Immature natural killer cell (primary cell): ENCODE data around the gene ZFP36L1. TPM values are rescaled to one million over a fixed set of nuclear protein-coding genes. Genes with fewer than 3 reads are reported as not detected.

Source experiments
- DNase-seq, 3 donors: peaks; one replicate each; pipeline ENCODE4 v3.0.0; 2022; ENCODE audit warnings: mixed read lengths in 1 of 3
- H3K27ac Mint-ChIP-seq, 6 donors: one replicate each; pipeline ENCODE4 v1.8.0; 2020; ENCODE audit warnings: mixed read lengths in 6 of 6, mild to moderate bottlenecking in 5 of 6, inconsistent platforms in 4 of 6, moderate library complexity in 3 of 6
- H3K27me3 Mint-ChIP-seq, 3 donors: one replicate each; pipeline ENCODE4 v1.8.0; 2020 to 2021; ENCODE audit warnings: low read depth in 3 of 3, mild to moderate bottlenecking in 3 of 3, mixed read lengths in 3 of 3, moderate library complexity in 3 of 3, inconsistent platforms in 1 of 3
- H3K36me3 Mint-ChIP-seq, 3 donors: one replicate each; pipeline ENCODE4 v1.8.0; 2020; ENCODE audit warnings: mixed read lengths in 3 of 3, inconsistent platforms in 2 of 3, mild to moderate bottlenecking in 2 of 3
- H3K4me1 Mint-ChIP-seq, 2 donors: one replicate each; pipeline ENCODE4 v1.8.0; 2020; ENCODE audit warnings: inconsistent platforms in 2 of 2, mild to moderate bottlenecking in 2 of 2, mixed read lengths in 2 of 2, moderate library complexity in 1 of 2
- H3K4me3 Mint-ChIP-seq, 5 donors: one replicate each; pipeline ENCODE4 v1.8.0; 2020; ENCODE audit warnings: mild to moderate bottlenecking in 5 of 5, mixed read lengths in 5 of 5, inconsistent platforms in 3 of 5, moderate library complexity in 3 of 5
- H3K9me3 Mint-ChIP-seq, 6 donors: one replicate each; pipeline ENCODE4 v1.8.0; 2020; ENCODE audit warnings: mild to moderate bottlenecking in 6 of 6, mixed read lengths in 6 of 6, inconsistent platforms in 4 of 6, moderate library complexity in 3 of 6
- polyA plus RNA-seq, 3 donors: library from polyadenylated mRNA; unstranded; fragments of 300-500 nt; fragmentation: Illumina TruSeq; gene quantifications; one replicate each; pipeline ENCODE4 v1.2.3, GENCODE V29; 2021

ZFP36L1 gene
- polyA plus RNA-seq, 3 donors from 2014 or later = 36.6 to 126 (median 61.8) TPM

DNA sequence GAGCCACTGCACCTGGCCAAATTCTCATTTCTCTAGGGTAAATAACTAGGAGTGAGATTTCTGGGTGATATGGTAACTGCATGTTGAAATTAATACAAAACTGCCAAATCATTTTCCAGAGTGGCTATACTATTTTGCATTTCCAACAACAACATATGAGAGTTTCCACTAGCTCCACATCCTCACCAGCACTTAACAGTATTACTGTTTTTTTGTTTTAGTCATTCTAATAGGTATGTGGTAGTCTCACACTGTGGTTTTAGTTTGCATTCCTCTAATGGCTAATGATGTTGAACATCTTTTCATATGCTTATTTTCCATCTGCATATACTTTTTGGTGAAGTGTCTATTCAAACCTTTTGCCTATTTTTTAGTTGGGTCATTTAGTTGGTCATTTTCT is 5.8 kb upstream of the ZFP36L1 start:
- peaks cover 19 to 31% (median 30%) of the 10 kb centered on the region in 3 donors for H3K27me3 Mint-ChIP-seq
- peak overlapping the region in 5 of 6 donors; percentile 50 to 96 (median 56) for H3K27ac Mint-ChIP-seq
- H3K4me3 Mint-ChIP-seq = no peak overlapping the region
- H3K4me1 Mint-ChIP-seq = peaks cover 41 to 52% of the 10 kb centered on the region in 2 donors
- H3K36me3 Mint-ChIP-seq = peaks cover 7 to 12% (median 10%) of the 10 kb centered on the region in 3 donors
- H3K9me3 Mint-ChIP-seq = peaks cover 2 to 10% (median 10%) of the 10 kb centered on the region in 6 donors
- DNase-seq = no peak

DNA sequence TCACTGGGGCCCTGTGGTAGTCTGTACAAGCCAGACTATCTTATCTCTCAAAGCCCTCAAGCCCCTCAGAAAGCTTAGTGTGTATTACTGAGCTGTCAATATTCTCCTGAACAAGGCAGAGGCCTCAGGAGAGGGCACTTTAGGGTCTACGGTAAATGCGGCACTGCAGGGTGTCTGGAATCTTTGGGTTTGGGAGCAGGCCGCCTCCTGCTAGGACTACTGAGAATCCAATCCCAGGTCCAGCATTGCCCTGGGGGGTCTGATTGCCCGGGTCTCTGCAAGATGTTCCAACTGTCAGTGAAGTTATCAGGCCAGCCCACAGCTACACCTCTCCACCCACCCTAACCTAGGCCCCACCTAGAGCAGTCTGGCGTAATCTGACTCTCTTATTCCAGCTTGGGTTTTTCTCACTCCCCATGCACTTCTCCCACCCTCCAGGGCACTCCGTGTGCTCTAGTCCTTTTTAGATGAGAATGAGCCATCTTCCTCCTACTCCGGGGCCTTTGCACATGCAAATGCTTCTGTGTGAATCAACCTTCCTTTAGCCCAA is 4.3 kb upstream of the ZFP36L1 start:
- H3K4me3 Mint-ChIP-seq = peak overlapping the region; percentile 31 to 95 (median 93)
- H3K27ac Mint-ChIP-seq = peak overlapping the region; percentile 96 to 100 (median 100)
- peaks cover 41 to 56% of the 10 kb centered on the region in 2 donors for H3K4me1 Mint-ChIP-seq
- no peak for DNase-seq
- H3K9me3 Mint-ChIP-seq = peaks cover 2 to 10% (median 8%) of the 10 kb centered on the region in 6 donors
- H3K27me3 Mint-ChIP-seq = peaks cover 34 to 43% (median 43%) of the 10 kb centered on the region in 3 donors
- peaks cover 7 to 9% (median 7%) of the 10 kb centered on the region in 3 donors for H3K36me3 Mint-ChIP-seq

DNA sequence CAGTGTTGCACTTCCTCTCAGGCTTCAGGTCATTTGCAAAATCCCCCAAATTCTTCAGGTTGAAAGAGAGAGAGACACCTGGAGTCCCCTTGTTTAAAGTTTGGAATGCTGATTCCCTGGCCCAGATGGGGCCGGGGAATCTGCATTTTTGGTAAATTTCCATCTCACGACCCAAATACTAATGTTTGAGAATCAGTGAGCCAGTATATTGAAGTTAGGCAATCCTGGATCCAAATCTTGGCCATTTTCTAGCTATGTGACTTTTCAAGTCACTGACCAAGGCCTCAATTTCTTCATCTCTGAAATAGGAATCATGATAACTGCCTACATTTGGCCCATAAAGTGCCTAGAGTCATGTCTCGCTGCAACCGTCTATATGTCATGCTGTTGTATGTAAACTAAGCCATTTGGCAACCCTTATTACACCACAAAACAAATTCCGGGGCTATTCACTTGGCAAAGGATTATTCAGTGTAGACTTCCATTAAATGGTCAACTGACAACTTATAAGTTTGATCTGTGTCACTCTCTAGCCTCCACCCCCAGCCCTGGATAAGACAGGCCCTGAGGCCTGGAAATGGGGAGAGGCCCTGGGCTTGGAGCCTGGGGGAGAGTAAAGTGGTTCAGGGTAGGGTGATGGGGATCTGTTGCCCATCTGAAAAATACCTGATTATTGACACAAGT is 3.7 kb upstream of the ZFP36L1 start:
- H3K4me3 Mint-ChIP-seq = peak overlapping the region; percentile 91 to 98 (median 94)
- DNase-seq = no peak
- peak overlapping the region; percentile 96 to 100 (median 100) for H3K27ac Mint-ChIP-seq
- H3K27me3 Mint-ChIP-seq = peaks cover 35 to 43% (median 43%) of the 10 kb centered on the region in 3 donors
- peaks cover 0 to 4% (median 2%) of the 10 kb centered on the region in 6 donors for H3K9me3 Mint-ChIP-seq
- peaks cover 38 to 50% of the 10 kb centered on the region in 2 donors for H3K4me1 Mint-ChIP-seq
- peaks cover 1 to 4% (median 2%) of the 10 kb centered on the region in 3 donors for H3K36me3 Mint-ChIP-seq

DNA sequence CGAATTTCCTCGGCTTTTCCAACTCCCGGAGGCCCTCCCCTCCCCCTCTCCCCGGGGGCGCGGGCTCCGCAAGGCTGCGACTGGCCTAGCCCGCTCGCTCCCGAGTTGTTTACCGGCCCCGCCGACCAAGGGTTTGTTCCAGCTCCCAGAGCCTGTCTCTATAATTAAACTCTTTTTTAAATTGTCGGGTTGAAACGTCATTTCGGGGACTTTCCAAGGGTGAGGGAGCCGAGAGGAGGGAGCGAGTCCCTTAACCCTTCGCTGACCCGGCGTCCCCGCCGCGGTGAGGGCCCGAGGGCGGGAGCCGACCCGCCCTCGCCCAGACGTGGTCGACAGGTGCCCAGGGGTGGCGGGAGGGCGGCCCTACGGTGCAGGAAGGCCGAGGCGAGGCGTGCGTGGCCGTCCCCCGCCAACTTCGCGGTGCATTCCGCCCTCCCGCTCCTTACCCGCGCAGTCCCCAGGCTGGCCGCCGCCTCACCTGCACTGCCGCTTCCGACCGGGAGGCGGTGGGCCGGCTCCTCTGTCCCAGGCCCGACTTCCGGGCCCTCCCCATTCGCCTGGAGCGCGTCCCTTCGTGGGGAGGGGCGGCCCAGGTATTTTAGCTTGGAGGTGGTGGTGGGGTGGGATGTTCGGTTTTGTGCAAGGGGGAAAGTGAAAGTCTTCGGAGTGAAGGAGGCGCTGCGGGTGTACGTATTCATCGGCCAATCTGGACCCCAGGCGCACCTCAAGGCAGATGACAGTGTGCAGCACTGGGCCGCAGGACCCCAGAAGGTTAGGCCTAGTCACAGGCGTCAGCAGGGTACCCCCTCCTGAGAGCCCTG is 2.9 kb upstream of the ZFP36L1 start:
- H3K27me3 Mint-ChIP-seq = peaks cover 37 to 43% (median 43%) of the 10 kb centered on the region in 3 donors
- H3K4me3 Mint-ChIP-seq = peak overlapping the region; percentile 91 to 98 (median 94)
- H3K9me3 Mint-ChIP-seq = no peaks in the 10 kb centered on the region
- H3K27ac Mint-ChIP-seq = peak overlapping the region; percentile 98 to 100 (median 100)
- peaks cover 38 to 49% of the 10 kb centered on the region in 2 donors for H3K4me1 Mint-ChIP-seq
- DNase-seq = peak; percentile 84 to 86 (median 85)
- peaks cover 3 to 9% (median 7%) of the 10 kb centered on the region in 3 donors for H3K36me3 Mint-ChIP-seq

DNA sequence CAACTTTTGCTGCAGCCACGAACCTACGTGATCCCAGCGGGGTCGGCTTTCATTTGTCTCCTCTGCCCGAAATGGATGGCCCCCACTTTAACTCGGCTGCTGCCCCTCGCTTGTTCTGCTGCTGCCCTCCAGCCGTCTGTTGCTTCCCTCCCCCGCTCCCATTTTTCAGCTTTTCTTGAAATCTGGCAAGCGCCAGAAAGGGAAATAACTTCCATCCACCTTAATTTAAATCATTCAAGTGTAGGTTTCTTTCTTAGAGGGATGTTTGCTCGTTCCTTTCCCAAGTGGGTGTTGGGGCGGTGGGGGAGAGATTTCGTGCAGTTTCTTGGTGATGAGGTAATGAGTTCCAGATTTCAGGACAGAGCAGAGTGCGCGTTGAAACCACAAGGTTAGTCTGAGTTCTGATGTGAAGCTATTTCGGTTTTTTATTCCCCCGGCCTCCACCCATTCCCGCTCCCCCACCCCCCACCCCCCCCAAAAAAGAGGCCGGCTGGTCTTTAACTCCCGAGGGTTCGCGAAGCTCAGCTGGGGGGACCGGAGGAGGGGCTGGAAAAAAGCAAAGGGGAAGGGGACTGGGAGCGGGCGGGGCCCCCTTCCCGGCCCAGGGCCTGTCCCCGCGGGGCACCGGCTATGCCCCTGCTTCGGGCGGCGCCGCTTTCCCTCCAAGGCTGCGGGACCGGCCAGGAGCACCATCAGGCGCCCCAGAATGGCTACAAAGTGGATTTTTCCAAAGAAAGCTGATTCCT is 2.2 kb upstream of the ZFP36L1 start:
- no peaks in the 10 kb centered on the region for H3K9me3 Mint-ChIP-seq
- DNase-seq = no peak
- peaks cover 37 to 47% (median 46%) of the 10 kb centered on the region in 3 donors for H3K27me3 Mint-ChIP-seq
- peaks cover 11 to 16% (median 12%) of the 10 kb centered on the region in 3 donors for H3K36me3 Mint-ChIP-seq
- H3K4me3 Mint-ChIP-seq = peak overlapping the region; percentile 91 to 98 (median 94)
- peaks cover 41 to 49% of the 10 kb centered on the region in 2 donors for H3K4me1 Mint-ChIP-seq
- H3K27ac Mint-ChIP-seq = peak overlapping the region; percentile 98 to 100 (median 100)

DNA sequence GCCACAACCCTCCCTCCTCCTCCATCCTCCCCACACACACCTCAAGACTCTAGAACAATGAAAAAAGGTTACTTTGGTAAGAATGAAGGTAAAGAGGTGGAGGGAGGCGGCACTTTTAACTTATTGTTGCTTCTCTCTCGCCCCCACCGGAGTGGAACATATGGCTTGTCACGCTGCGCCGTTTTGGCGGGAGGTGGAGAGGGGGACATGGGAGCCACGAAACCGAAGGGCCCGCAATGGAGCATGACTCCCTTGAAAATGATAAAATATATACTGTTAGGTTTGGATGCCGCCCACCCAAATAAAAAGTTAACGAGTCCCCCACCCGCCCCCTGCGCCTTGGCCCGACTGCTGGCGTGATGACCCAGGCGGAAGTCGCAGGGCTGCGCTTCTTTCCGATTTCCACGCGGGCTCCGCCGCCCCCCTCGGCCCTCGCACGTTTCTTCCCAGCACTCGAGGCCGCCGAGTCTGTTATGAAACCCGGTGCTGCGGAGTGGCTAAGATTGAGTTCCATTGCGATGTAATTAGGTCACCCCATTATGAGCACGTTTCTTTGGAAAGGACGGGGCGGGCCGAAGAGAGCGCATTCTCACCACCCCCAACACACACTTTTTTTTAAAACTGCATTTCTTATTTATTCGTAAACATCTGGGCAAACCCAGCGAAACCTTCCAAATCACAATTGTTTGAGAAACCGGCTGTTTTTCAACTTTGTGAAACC is 1.4 kb upstream of the ZFP36L1 start:
- Mint-ChIP-seq H3K36me3 (peaks cover 18 to 23% (median 18%) of the 10 kb centered on the region in 3 donors), H3K27me3 (peaks cover 37 to 51% (median 45%) of the 10 kb centered on the region in 3 donors), H3K9me3 (no peaks in the 10 kb centered on the region), H3K27ac (peak overlapping the region; percentile 98 to 100 (median 100)), H3K4me1 (peaks cover 48 to 56% of the 10 kb centered on the region in 2 donors), H3K4me3 (peak overlapping the region; percentile 91 to 98 (median 94))
- DNase-seq = peak; percentile 87 to 89 (median 88)

DNA sequence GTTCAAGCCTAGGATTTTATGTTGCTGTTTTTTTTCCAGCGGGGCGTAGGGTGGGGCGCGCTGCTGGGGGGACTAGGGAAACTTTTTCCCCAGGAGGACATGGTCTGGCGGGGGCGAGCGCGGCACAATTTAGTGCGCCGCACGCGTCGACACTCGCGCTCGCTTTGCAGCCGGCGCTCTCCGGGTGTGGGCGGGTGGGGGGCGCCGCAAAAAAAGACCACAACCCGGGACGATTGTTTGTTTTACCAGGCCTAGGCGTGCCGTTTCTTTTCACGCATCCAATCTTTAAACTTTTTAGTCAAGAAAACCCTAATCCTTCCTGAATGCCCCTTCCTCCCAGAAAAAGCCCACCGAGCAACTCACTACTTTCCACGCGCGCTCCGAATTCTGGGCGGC is 865 bp upstream of the ZFP36L1 start:
- H3K27me3 Mint-ChIP-seq = peaks cover 37 to 56% (median 49%) of the 10 kb centered on the region in 3 donors
- H3K36me3 Mint-ChIP-seq = peaks cover 24 to 29% (median 24%) of the 10 kb centered on the region in 3 donors
- no peak for DNase-seq
- peak overlapping the region; percentile 91 to 98 (median 94) for H3K4me3 Mint-ChIP-seq
- H3K4me1 Mint-ChIP-seq = peaks cover 51 to 61% of the 10 kb centered on the region in 2 donors
- H3K9me3 Mint-ChIP-seq = no peaks in the 10 kb centered on the region
- peak overlapping the region; percentile 98 to 100 (median 100) for H3K27ac Mint-ChIP-seq

DNA sequence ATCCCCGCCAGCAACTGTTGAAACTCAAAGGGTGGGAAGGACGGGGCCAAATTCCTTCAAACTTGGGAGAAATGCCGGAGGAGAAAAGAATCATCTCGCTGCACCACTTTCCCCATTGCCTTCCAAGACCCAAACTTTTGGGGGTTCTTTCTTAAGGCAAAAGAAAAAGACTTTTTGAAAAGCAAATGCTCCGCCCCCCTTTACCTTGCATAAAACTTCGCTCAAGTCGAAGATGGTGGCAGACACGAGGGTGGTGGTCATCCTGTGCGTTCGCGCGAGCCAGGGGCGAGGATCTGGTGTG is 239 bp downstream of the ZFP36L1 start:
- H3K4me3 Mint-ChIP-seq = peak overlapping the region; percentile 91 to 98 (median 94)
- H3K4me1 Mint-ChIP-seq = peaks cover 57 to 67% of the 10 kb centered on the region in 2 donors

DNA sequence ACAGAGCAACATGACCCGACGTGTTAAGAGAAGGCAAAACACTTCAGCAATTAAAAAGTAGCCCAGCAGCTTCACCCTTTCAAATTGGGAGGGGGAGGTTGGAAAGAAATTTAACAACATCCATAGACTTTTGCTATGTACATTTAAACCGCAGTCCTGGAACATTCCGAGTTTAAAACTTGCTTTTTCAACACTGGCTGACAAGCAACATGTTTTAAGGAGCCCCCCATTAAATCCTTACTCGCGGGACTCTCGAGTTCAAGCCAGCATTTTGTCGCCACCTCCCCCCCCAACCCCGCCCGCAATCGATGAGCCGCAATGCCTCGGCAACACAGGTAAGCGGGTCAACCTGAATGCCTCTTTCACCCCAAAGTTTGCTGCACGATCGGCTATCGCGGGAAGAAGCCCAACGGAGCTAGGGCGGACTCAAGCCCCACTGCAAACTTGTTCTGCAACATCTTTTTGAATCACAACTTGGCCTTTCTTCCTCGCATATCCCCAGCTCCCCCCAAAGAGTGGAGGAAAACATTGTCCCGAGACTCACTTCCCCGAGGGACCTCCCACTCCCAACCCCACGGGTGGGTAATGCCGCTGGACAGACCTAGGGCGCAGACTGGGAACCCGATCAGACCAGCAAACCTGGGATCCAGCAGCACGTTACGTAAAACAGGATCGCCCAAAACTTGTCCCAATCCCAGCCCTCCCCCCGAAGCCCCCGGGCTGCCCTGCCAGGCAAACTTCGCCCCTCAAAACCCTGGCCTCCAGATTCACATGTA is 777 bp downstream of the ZFP36L1 start:
- Mint-ChIP-seq H3K4me1 (peaks cover 57 to 68% of the 10 kb centered on the region in 2 donors), H3K27me3 (peaks cover 37 to 53% (median 52%) of the 10 kb centered on the region in 3 donors), H3K27ac (peak overlapping the region; percentile 97 to 100 (median 100)), H3K4me3 (peak overlapping the region; percentile 91 to 98 (median 94)), H3K9me3 (no peaks in the 10 kb centered on the region), H3K36me3 (peaks cover 30 to 43% (median 37%) of the 10 kb centered on the region in 3 donors)
- DNase-seq = no peak

More for the DNA sequence above, 239 bp downstream of the ZFP36L1 start:
- Mint-ChIP-seq H3K27me3 (peaks cover 37 to 56% (median 49%) of the 10 kb centered on the region in 3 donors), H3K9me3 (no peaks in the 10 kb centered on the region), H3K36me3 (peaks cover 30 to 37% (median 31%) of the 10 kb centered on the region in 3 donors), H3K27ac (peak overlapping the region; percentile 97 to 100 (median 100))
- peak in 1 of 3 donors; percentile 86 for DNase-seq

DNA sequence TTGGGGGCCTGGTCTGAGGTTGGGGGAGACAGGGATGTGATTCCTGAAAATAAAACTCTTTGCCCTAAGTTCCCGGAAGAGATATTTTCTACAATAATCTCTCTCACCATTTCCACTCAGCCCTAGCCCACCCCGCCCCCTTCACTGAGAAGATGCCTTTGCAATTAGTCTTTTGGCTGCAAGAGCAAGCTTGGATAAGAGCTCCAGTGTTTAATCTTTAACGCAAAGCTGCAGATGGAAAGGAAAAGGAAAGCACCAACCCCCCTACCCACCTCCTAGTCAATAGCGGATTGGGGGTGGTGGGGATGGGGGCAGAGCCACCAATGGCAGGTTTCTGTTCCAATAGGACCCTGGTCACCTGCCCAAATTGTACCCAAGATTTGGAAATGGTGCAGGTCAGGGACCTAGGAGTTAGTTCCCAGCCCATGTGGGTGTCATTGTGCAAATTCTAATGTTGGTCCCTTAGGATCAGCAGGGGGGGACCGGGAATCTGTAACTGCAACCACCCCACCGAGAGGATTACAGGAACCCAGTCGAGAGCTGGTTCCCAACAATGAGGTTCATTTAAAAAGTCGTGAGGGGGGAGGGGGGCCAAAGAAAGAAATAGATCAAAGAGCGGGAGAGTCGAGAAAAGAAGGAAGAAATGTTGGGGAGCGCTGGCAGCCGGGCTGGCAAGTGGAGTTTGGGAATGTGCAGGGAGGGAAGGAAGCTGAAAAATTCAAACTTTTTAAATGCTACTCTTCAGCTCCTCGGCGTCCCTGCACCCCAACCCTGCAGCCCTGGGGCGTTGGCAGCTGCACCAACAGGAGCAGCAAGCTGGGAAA is 1.6 kb downstream of the ZFP36L1 start:
- H3K36me3 Mint-ChIP-seq = peaks cover 30 to 51% (median 39%) of the 10 kb centered on the region in 3 donors
- peaks cover 57 to 69% of the 10 kb centered on the region in 2 donors for H3K4me1 Mint-ChIP-seq
- DNase-seq = no peak
- H3K4me3 Mint-ChIP-seq = peak overlapping the region; percentile 91 to 98 (median 94)
- peak overlapping the region; percentile 97 to 100 (median 100) for H3K27ac Mint-ChIP-seq
- H3K27me3 Mint-ChIP-seq = peaks cover 37 to 47% (median 47%) of the 10 kb centered on the region in 3 donors
- no peaks in the 10 kb centered on the region for H3K9me3 Mint-ChIP-seq

DNA sequence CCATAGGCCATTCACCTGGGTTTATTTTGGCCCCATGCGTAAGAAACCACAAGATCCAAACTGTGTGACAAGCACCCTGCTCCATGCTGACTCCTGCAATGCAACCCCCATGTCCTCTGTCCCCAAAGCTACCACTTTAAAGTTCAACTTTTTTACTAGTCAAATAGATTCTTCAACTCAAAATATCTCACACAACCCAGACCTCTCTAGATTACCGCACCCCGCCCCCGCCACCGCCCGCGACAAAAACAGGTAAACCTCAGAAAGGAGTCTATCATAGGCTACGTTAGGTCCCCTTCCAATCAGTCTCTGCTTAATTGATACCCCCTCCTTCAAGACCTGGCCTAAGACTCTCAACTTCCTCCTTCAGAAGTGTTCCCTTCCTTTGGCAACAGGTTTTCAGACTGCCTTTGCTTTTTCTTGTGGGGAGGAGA is 2.2 kb downstream of the ZFP36L1 start:
- DNase-seq = peak in 1 of 3 donors; percentile 34
- Mint-ChIP-seq H3K9me3 (no peaks in the 10 kb centered on the region), H3K4me1 (peaks cover 60 to 72% of the 10 kb centered on the region in 2 donors), H3K27me3 (peaks cover 37 to 43% (median 41%) of the 10 kb centered on the region in 3 donors), H3K36me3 (peaks cover 30 to 54% (median 39%) of the 10 kb centered on the region in 3 donors), H3K27ac (peak overlapping the region; percentile 97 to 100 (median 100)), H3K4me3 (peak overlapping the region; percentile 91 to 98 (median 94))
